ENCODE data around the gene DDX4. TPM values are rescaled to one million over a fixed set of nuclear protein-coding genes. Genes with fewer than 3 reads are reported as not detected.
"Not testable (repeated sequence)": the region's sequence is repeated elsewhere in the genome, so short reads cannot be mapped to it uniquely, and the experiment has no call there.

The DDX4 gene
- total RNA-seq, 2 donors from 2014 or later, result not detected

DNA sequence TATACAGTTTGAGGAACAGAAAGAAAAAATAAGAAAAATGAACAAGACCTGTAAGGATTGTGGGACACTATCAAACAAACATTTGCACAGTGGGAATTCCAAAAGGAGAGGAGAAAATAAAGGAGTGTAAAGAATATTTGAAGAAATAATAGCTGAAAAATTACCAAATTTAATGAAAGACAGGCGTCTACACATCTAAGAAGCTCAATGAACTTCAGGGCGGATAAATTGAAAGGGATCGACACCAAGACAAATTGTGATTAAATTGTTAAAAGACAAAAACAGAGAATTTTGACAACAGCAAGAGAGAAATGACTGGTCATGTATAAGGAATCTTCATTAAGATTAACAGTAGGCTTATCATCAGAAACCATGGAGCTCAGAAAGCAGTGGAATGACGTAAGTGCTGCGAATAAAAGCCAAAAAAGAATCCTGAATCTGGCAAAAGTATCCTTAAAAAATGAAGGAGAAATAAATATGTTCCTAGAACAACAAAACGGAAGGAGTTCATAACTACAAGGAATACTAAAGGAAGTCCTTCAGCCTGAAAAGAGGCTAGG, 22.3 kb upstream of the DDX4 start:
- intact Hi-C loops (cut with DNase I), result no loop called here

GRCh38 chr5:55719026-55719425, 18.8 kb upstream of the DDX4 start:
- DNase-seq (ENCODE audit: low spot score); intact Hi-C loops (cut with DNase I): not testable (repeated sequence)

More for the DNA sequence above, 22.3 kb upstream of the DDX4 start:
- no peak for DNase-seq (ENCODE audit: low spot score)

- intact Hi-C loops (cut with DNase I), result no loop called here
- no peak for DNase-seq (ENCODE audit: low spot score)
Observed at GRCh38 chr5:55720188-55720703, 17.6 kb upstream of the DDX4 start.

DNA sequence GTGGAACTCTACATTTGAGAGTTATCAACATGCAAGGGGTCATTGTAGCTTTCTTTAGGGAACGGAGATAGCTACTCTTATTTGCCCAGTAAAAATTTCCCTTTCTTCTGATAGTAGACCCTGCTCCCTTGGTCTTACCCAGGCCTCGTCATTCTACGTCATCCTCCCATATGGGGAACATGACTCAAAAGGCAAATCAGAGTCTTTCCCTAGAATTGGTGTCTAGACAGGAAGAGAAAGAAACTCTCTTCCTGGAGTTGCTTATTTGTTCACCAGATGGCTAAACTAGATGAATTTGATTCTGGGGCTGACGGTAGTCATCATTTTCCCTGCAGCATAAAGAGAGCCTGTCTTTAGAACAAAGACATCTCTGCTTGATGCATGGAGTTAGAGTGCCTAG, 13.6 kb upstream of the DDX4 start:
- intact Hi-C loops (cut with DNase I), result no loop called here
- no peak for DNase-seq (ENCODE audit: low spot score)

GRCh38 chr5:55731848-55732247, 6.0 kb upstream of the DDX4 start:
- intact Hi-C loops (cut with DNase I), result no loop called here
- DNase-seq (ENCODE audit: low spot score), result no peak

GRCh38 chr5:55732585-55732984, 5.3 kb upstream of the DDX4 start:
- intact Hi-C loops (cut with DNase I), result no loop called here
- DNase-seq (ENCODE audit: low spot score), result no peak

- intact Hi-C loops (cut with DNase I), result no loop called here
Observed at GRCh38 chr5:55734658-55735057, 3.2 kb upstream of the DDX4 start.

DNA sequence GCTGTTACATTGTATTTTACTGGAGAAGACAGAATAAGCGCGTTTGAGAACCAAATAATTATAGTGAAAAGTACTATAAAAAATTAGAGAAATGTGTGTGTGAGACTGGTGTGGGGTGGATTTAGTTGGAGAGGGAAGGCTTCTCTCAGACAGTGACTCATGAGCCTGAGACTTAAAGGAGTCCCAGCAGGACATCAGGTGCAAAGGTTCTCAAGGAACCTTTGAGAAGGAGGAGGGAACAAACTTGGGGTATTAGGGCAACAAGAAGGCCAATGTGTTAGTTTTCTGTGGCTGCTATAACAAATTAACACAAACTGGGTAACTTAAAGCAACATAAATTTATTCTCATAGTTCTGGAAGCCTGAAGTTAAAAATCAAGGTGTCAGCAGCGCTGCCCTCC, 4.9 kb downstream of the DDX4 start:
- intact Hi-C loops (cut with DNase I), result no loop called here
- DNase-seq (ENCODE audit: low spot score), result no peak

More at GRCh38 chr5:55734658-55735057, 3.2 kb upstream of the DDX4 start:
- no peak for DNase-seq (ENCODE audit: low spot score)

DNA sequence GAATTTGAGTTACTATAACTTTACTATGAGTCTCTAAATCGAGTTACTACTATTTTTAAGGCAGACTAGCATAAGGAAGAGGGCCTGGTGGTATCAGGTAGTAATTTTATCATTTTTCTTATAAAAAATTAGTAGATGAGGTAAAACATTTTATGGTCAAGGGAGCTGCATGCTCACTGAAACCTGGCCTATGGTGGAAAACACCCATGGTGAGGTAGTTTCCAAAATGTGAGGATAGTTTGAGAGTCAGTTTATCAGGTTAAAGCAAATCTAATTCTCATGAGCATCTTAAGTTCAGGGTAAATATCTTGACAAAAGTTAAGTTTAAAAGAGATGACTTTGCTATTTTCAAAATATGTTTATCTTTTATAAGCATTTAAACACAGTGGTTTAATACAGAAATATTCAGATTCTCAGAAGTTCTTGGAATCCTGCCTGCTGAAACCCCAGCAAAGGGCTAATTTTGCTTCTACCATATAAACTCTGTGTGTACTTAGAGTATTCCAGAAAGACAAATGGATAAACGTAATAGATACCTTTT, 10.0 kb downstream of the DDX4 start:
- intact Hi-C loops (cut with DNase I), result no loop called here
- DNase-seq (ENCODE audit: low spot score), result no peak

GRCh38 chr5:55749387-55749786, 11.5 kb downstream of the DDX4 start:
- intact Hi-C loops (cut with DNase I), result no loop called here
- no peak for DNase-seq (ENCODE audit: low spot score)

DNA sequence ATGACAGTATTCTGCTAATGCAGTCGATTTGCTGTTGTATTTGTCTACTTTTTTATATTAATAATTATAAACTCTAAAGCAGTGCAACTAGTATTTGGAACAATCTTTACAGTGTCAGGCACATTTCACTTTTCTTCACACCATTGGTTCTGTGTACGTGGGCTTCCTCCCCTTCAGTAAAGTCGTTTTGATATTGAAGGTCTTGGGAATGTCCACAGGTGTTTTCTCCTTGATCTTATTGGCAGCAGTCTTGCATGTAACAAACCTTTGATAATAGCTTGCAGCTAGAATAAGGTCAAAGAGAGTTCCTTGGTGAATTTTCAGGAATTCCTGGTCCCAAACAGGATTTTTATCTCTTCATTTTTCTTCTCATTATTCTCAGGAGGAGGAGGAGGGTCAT, 12.2 kb downstream of the DDX4 start:
- intact Hi-C loops (cut with DNase I), result no loop called here
- DNase-seq (ENCODE audit: low spot score), result no peak

DNA sequence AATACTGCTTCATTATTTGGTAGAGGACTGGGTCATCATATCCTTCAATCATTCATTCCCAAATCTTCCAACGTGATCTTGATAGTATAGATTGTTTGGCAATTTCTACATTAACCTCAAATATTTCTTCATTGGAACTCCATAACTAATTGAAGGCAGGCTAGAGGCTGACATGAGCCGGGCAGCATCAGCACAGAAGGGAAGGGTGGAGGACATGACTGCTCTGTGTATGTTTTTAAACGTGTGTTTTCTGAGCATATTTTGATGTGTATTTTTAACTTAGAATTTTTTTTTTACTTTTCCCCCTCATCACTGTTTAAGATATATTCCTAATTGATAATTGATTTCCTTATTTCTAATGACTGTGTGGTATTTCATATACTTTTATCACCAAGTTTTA, 12.6 kb downstream of the DDX4 start:
- DNase-seq (ENCODE audit: low spot score), result no peak
- intact Hi-C loops (cut with DNase I), result no loop called here

DNA sequence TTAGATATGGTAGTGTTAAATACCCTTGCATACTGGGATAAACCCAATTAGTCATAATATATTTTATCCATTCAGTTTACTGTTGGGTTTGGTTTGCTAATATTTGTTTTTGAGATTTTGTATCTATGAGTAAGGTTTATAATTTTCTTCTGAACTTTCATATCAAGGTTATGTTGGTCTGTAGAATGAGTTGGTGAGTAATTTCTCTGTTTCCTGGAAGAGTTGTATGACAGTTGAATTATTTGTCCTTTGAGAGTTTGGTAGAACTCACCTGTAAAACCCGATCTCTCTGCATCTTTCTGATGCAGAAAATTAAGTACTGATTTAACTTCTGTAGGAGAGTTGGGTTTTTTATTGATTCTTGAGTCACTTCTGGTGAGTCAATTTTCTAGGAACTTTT, 20.4 kb downstream of the DDX4 start:
- intact Hi-C loops (cut with DNase I), result no loop called here
- no peak for DNase-seq (ENCODE audit: low spot score)

GRCh38 chr5:55758714-55759113, 20.9 kb downstream of the DDX4 start:
- no peak for DNase-seq (ENCODE audit: low spot score)
- intact Hi-C loops (cut with DNase I), result no loop called here

DNA sequence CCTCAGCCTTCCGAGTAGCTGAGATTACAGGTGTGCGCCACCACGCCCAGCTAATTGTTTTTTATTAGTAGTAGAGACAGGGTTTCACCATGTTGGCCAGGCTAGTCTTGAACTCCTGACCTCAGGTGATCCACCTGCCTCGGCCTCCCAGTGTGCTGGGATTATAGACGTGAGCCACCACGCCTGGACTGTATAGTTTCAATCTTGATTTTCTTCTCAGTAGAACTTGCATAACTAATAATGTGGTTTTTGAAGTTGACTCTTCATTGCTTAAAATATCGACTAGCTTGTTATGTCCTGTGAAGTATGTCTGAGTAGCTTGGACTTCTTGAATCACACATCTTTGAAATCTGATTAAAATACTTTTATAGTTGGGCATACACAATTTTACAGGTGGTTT, 23.9 kb downstream of the DDX4 start:
- DNase-seq (ENCODE audit: low spot score); intact Hi-C loops (cut with DNase I): not testable (repeated sequence)

DNA sequence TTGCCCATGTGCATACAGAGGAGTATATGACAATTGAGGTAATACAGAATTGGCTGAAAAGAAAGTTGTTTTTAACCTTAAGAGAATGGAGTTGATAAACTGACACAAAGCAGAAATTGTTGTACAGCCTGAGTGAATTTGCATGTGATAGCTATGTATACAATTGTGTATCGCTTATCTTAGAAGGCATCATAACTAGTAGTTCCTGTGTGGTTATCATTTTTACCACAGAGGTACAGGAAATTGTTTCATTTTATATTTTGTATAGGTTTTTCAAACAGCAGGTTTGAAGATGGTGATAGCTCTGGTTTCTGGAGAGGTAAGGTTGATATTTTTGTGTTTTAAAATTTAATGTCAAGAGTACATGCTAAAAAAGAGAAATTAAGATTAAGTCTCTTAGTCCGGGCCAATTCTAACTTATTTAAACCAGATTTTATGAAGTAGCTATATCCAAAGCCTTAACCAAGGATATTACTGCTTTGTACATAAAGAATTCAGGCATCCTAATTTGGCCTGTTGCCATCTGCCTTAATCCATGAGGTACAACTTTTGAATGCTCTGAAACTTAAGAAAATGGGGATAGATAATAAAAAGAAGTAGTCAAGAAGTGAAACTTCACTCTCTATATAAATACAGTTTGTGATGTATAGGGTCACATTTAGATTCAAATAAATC, 26.0 kb downstream of the DDX4 start:
- no peak for DNase-seq (ENCODE audit: low spot score)
- intact Hi-C loops (cut with DNase I), result no loop called here

DNA sequence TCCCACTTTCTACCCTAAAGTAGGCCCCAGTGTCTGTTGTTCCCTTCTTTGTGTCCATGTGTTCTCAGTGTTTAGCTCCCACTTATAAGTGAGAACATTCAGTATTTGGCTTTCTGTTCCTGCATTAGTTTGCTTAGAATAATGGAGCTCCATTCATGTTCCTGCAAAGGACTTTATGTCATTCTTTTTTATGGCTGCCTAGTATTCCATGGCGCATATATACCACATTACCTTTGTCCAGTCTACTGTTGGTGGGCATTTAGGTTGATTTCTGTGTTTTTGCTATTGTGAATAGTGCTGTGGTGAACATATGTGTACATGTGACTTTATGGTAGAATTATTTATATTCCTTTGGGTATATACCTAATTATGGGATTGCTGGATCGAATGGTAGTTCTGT, 30.4 kb downstream of the DDX4 start:
- DNase-seq (ENCODE audit: low spot score), result no peak
- intact Hi-C loops (cut with DNase I), result no loop called here

- intact Hi-C loops (cut with DNase I), result no loop called here
- no peak for DNase-seq (ENCODE audit: low spot score)
Observed at GRCh38 chr5:55771175-55771655, 33.4 kb downstream of the DDX4 start.

DNA sequence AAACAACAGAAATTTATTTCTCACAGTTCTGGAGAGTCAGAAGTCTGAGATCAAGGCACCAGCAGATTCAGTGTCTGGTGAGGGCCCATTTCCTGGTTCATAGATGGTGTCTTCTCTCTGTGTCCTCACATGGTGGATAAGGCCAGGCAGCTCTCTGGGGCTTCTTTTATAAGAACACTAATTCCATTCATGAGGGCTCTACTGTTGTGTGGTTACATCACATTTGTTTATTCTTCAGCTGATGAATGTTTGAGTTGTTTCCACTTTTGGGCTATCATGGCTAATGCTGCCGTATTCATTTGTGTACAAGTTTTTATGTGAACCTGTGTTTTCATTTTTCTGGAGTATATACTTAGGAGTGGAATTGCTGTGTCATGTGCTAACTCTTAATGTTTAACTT, 35.2 kb downstream of the DDX4 start:
- no peak for DNase-seq (ENCODE audit: low spot score)

GRCh38 chr5:55777332-55777731, 39.5 kb downstream of the DDX4 start:
- intact Hi-C loops (cut with DNase I), result no loop called here
- no peak for DNase-seq (ENCODE audit: low spot score)

More for the DNA sequence above, 35.2 kb downstream of the DDX4 start:
- intact Hi-C loops (cut with DNase I), result no loop called here

DNA sequence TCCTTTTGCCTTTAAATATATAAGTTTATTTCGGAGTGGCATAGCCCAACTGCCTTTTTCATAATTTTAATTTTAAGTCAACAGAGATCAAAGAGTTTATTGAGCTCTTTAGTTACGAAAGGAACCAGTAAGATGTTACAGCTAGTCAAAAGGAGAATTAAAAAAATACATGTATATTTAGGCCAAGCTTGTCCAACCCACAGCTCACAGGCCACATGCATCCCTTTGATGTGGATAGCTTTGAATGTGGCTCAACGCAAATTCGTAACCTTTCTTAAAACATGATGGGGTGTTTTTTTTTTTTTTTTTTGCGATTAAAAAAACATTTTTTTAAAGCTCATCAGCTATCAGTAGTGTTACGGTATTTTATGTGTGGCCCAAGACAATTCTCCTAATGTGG, 63.1 kb downstream of the DDX4 start:
- intact Hi-C loops (cut with DNase I), result no loop called here
- no peak for DNase-seq (ENCODE audit: low spot score)
